B cell (primary cell): ENCODE measurements around the gene AGBL4.

Source experiments
- EZH2 ChIP-seq: IDR thresholded peaks from 2 replicates; pipeline ENCODE4 v1.6.1; 2012; ENCODE audit warnings: borderline replicate concordance, low read depth, mild to moderate bottlenecking, moderate library complexity, low read length; ENCODE audit not compliant: insufficient read depth, poor library complexity, severe bottlenecking
- TF ChIP-seq, protein P1 (sequence below): fragments of 200-600 bp; IDR thresholded peaks from one replicate; pipeline ENCODE4 v1.8.0; 2022; ENCODE audit warnings: antibody characterized with exemption, mild to moderate bottlenecking

DNA sequence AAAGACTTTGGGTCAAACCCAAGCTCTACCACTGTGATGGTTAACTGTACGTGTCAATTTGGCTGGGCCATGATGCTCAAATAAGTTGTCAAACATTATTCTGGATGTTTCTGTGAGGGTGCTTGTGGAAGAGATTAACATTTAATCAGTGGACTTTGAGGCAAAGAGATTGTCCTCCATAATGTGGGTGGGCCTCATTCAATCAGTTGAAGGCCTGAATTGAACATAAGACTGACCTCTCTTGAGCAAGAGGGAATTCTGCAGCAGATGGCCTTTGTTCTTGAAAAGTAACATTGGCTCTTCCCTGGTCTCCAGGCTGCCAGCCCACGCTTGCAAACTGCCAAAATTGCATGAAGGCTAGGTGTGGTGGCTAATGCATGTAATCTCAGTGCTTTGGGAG is 1457.3 kb downstream of the AGBL4 start:
- TF ChIP-seq, protein P1, sequence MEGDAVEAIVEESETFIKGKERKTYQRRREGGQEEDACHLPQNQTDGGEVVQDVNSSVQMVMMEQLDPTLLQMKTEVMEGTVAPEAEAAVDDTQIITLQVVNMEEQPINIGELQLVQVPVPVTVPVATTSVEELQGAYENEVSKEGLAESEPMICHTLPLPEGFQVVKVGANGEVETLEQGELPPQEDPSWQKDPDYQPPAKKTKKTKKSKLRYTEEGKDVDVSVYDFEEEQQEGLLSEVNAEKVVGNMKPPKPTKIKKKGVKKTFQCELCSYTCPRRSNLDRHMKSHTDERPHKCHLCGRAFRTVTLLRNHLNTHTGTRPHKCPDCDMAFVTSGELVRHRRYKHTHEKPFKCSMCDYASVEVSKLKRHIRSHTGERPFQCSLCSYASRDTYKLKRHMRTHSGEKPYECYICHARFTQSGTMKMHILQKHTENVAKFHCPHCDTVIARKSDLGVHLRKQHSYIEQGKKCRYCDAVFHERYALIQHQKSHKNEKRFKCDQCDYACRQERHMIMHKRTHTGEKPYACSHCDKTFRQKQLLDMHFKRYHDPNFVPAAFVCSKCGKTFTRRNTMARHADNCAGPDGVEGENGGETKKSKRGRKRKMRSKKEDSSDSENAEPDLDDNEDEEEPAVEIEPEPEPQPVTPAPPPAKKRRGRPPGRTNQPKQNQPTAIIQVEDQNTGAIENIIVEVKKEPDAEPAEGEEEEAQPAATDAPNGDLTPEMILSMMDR: no peak
- no peak for TF ChIP-seq EZH2
